NOMO-1 treated with DMSO at 0.1 percent for 48 hours (cell line): ENCODE results near the gene LGR6.
"Not testable (repeated sequence)": the region's sequence is repeated elsewhere in the genome, so short reads cannot be mapped to it uniquely, and the experiment has no call there.

Experiments
- DNase-seq: peaks from one replicate; lab custom pipeline; 2025; ENCODE audit not compliant: unreplicated experiment; lab: John Stamatoyannopoulos, UW

LGR6 gene

DNA sequence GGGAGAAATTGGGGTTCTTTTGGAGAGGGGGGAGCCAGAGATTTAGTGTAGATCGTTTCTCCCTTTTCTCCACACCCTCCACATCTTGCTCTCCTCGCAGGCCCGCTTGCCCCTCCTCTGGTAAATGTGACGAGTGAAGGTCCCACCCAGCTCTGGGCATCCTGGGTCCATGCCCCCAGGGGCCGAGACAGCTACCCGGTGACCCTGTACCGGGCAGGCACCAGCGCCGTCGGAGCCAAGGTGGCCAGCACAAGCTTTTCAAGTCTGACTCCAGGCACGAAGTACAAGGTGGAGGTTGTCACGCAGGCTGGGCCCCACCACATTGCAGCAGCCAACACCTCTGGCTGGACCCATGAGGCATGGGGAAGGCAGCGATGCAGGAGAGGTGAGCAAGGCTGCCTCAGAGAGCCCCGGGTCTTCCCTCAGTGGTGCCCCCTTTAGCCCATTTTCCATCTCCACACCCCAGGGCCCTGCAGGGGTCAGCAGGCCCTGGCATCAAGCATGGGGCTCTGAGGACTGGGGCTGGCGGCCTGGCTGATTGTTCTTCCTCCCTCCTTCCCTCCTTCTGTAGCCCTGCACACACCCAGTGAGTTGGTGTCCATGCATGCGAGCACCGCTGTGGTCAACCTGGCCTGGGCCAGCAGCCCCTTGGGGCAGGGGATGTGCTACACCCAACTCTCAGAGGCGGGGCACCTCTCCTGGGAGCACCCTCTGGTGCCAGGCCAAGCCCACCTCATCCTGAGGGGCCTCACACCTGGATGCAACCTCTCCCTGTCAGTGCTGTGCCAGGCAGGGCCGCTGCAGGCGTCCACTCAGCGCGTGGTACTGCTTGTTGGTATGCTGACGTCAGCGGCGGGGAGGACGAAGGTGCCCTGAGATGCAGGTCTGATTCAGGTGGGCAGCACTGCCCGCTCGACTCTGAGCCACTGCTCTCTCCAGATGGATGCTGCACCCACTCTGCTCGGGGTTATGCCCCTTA, 16.4 kb upstream of the LGR6 start:
- DNase-seq, result no peak

DNA sequence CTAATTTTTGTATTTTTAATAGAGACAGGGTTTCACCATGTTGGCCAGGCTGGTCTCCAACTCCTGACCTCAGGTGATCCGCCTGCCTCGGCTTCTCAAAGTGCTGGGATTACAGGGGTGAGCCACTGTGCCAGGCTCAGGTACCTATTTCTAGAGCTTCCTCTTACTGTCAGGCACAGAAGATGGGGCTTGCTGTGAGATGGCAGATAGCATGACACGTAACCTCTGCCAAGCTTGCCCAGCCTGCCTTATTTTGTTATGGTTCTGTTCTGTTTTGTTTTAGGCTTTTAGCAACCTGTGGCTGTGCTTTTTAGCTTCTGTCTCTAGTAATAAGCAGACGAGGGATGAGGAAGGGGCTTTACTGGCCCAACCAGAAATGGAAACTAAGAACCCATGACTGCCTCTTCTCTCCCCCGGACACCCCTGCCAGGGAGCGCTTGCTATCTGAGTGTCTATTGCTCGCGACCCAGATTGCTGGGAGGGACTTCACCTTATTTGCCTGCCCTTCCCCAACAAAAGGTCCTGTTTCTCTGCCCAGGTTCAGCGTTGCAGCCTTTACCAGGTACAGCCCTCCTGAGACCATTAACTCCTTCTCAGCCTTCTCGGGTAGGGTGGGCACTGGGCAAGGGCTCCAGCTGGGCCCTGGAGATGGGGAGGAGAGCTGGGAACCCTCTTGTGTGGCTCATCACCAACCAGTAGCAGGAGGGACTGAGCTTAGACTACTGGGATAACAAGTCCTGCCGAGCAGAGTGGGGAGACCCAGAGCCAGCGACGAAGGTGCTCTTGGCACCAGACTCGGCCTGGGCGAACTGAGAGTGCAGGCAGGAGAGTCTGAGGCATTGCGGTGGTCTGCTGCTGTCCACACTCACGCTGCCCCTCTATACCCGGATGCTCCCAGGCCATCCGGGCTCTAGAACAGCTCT, 13.5 kb upstream of the LGR6 start:
- no peak for DNase-seq

DNA sequence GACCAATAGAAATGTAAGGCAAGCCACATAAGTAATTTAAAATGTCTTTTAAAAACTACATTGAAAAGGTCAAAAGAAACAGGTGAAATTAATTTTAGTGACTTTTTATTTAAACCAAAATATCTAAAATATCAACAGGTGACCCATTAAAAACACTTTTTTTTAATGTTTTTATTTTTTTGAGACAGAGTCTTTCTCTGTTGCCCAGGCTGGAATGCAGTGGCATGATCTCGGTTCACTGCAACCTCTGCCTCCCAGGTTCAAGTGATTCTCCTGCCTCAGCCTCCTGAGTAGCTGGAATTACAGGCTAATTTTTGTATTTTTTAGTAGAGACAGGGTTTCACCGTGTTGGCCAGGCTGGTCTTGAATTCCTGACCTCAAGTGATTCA, 12.9 kb upstream of the LGR6 start:
- not testable (repeated sequence) for DNase-seq

DNA sequence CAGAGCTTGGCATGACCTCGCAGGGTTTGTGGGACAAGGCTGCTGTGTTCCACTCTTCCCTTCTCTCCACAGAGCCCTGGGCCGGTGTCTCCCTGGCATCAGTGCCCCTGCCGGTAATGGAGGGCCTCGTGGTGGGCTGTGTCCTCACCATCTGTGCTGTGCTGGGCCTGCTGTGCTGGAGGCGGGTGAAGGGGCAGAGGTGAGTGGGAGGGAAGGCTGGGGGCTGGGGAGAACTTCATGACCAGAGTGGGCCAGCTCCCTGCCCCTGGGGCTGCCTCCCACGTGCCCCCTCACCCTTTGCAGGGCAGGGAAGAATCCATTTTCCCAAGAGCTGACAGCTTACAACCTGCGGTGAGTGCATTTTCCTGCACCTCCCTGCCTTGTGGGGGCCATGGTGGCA, 12.0 kb upstream of the LGR6 start:
- DNase-seq, result no peak

DNA sequence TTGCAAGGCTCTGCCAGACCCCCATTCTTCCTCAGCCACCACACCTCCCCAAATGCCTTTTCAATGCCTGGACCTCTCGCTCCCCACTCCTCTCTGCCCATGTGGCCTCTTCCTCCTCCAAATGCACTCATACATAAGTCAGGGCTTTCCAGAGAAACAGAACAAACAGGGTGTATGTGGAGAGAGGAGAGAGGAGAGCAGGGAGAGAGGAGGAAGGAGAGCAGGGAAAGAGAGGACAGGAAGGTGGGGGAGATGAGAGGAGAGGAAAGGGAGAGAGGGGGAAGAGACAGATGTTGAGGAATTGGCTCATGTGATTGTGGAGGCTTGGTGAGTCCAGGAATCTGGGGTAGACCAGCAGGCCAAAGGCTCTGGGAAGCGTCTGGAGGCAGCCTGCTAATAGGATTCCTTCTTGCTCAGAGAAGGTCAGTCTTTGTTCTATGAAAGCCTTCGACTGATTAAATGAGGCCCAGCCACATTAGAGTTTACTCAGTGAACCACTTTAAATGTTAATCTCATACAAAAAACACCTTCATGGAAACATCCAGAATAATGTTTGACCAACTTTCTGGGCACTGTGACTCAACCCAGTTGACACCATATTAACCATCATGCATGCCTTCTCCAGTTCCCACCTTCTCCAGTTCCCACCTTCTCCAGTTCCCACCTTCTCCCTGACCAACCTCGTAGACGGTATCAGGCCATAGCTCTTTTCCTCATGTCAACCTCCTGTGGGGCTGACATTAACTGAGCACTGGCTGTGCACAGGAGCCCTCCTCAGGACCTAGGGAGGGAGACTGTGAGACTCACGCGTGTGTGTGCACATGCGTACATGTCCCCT, 11.3 kb upstream of the LGR6 start:
- no peak for DNase-seq

DNA sequence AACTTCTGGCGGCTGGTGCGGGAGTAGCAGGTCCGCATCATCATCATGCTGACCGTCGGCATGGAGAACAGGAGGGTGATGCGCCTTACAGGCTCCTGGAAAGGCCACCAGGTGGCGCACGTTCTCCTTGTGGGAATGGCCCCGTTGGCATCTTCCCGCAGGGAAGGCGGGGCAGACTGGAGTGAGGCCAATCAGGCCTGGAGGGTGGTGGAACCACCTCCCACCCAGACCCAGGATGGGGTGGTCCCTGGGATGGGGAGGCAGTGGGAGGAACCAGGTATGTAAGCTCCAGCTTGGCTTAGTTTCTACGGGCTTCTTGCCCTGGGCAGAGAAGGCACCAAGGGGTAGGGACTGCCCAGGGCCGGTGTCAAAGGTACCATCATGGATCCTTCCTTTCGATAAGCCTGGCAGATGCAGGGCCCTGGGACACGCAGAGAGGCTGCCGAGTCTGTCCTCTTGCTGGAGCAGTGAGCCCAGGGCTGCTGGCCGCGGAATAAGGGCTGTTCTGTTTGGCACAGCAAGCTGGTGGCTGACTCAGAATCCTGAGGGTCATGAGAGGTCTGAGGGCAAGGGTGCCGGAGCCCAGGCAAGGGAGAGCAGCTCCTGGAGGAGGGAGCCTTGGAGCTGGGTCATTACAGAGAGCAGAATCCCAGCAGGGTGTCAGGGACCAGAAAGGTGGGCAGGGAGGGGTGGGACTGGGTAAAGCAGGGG, 8.7 kb upstream of the LGR6 start:
- DNase-seq, result peak; percentile 63

DNA sequence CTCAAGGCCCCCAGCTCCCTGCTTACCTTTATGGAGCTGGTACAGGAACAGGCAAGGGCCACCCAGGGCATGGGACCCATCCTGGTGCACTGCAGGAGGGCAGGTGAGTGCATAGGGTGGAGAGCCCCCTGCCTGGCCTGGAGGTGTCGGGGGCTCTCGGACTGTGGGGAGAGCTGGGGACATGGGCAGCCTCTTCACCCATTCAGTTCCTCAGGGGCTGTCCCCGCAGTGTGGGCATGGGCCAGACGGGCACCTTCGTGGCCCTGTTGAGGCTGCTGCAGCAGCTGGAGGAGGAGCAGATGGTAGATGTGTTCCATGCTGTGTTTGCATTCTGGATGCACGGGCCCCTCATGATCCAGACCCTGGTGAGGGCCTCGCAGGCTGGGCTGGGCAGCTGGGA, 7.3 kb upstream of the LGR6 start:
- DNase-seq, result no peak

DNA sequence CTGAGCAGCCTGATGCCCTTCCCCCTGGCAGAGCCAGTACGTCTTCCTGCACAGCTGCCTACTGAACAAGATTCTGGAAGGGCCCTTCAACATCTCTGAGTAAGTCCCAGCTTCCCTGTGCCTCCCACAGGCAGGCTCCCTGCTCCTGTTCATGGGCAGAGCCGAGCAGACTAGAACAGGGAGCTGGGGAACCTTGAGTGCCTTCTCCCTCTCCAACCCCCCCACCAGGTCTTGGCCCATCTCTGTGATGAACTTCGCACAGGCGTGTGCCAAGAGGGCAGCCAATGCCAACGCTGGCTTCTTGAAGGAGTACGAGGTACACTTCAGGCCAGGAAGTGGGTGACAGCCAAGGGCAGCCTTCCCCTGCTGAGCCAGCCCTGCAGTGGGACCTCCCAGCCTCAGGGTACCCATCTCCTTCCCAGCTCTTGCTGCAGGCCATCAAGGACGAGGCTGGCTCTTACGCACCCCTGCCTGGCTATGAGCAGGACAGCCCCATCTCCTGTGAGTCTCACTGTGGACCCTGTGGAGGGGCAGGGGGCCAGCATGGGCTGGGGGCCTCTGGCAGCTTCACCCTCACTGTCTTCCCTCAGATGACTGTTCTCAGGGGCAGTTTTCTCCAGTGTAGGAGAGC, 6.4 kb upstream of the LGR6 start:
- no peak for DNase-seq

DNA sequence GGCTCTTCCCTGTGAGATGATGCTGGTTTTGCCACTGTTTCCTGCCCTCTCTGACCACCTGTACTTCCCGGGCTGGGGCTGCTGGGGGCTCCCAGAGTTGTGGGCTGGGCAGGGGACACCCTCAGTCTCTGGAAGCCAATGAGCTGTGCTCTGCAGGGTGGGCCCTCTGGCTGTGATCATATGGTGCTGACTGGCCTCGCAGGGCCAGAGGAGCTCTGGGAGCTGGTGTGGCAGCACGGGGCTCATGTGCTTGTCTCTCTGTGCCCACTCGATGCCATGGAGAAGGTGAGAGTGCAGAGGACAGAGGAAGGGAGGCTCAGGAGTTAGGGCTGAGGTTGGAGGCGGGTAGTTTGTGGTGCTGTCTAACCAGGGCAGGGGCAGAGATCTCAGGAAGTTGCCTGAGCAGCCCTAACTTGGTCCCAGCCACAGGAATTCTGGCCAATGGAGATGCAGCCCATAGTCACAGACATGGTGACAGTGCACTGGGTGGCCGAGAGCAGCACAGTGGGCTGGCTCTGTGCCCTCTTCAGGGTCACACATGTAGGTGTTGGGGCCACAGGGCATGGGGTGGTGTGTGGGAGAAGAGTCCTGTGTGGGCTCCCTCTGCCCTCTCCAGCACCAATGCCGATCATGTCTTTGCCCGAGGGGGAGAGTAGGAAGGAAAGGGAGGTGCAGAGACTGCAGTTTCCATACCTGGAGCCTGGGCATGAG, 5.7 kb upstream of the LGR6 start:
- DNase-seq, result no peak

DNA sequence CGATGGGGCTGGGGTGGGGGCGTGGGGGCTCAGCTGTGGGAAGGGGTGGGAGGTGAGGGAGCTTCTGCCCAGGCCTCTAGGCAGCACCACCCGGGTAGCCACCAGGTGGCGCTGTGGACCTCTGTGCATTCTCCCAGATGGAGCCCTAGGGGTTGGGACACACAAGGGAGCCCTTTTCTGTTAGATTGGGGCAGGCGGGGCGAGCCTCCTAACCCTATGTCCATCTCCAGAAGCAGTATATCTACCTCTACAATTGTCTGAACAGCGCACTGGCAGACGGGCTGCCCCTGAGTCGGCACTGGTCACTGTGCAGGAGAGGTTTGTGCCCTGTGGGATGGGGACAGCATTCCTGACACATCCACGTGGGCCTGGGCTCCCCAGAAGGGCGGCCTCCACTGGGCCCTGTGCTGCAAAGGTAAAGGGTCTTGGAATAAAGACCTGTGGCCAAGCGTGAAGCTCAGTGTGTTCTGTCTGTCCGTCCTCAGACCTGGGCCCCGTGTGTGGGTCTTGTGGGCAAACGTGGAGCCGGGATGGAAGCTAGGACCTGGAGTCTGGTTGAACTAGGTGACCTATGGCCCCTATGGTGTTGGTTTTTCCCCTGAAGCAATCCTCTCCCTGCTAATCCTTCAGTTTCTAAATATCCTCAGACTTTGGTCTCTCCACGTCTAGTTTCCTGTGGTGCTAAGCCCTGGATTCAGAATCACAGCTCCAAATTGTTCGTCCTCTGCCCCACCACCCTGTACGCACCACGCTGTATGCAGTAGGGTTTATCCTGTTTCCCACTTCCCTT, 4.4 kb upstream of the LGR6 start:
- peak; percentile 34 for DNase-seq

DNA sequence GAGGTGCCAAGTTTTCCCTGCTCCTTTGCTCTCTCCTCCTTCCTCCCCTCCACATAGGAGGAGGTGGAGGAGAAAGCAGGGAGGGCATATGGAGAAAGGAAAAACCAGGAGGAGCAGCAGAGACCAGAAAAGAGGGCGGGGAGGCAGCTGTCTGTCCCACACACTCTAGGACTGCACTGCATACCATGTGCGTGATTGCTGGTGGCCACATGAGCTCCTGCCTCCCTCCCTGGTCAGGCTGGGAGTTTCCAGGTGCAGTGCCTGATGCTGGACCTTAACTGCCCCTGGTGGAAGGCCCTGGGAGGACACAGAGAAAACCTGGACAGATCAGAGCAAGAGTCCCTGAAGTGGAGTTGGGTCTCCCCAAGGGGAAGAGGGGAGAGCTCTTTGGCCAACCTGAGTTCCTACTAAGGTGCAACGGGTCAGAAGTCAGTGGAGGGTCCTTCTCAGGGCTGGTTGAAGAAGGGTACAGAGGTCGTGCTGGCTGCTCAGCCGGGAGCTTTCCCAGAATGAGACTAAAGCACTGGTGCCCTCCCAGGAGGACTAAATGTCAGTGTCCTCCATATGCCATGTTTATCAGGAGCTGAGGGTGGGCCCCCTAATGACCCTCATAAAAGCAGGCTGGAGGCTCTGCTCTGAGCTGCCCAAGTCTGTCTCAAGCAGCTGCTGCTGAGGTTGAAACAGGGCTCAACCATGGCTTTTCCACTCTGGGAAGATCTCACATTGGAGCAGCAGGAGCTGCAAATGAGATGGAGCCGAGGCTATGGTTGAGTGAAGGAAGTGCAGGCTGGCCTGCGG, 3.5 kb upstream of the LGR6 start:
- no peak for DNase-seq

DNA sequence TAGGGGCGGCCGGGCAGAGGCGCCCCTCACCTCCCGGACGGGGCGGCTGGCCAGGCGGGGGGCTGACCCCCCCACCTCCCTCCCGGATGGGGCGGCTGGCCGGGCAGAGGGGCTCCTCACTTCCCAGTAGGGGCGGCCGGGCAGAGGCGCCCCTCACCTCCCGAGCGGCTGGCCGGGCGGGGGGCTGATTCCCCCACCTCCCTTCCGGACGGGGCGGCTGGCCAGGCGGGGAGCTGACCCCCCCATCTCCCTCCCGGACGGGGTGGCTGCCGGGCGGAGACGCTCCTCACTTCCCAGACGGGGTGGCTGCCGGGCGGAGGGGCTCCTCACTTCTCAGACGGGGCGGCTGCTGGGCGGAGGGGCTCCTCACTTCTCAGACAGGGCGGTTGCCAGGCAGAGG, 2.2 kb upstream of the LGR6 start:
- not testable (repeated sequence) for DNase-seq

DNA sequence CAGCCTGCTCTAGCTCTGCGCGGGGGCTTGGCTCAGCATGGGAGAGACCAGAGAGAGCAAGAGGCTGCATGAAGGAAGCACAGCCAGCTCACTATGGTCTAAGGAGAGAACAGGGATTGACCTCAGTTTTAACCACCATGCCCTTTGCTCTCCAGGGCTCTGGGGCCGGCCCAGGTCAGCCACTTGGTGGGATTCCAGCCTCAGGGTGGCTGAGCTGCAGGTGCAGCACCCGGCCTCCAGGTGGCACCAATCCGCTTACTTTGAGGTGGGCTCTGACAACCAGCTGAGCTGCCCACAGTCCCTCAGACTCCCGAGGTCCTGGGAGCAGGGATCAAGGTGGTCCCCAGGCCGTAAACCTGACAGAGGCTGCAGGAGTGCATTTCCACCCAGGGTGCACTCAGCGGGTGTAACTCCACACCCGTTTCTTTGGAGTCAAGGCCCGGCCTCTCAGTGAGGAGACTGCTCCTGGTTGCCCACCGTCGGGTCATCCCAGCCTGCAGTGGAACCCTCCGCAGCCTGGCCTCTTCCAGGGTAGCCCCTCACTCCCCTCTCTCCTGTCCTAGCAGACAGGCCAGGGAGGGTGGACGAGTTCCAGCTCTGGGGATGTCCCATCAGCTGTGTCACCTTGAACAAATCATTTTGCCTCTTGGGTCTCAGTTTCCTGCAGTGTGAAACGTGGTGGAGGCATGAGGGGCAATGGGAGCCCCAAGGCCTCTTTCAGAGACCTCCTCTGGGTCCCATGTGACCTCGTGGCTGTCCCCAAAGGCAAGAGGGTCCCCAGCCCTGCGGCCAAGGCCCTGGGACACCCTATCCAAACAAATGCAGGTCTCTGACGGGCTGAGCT, 607 bp upstream of the LGR6 start:
- peak; percentile 22 for DNase-seq

DNA sequence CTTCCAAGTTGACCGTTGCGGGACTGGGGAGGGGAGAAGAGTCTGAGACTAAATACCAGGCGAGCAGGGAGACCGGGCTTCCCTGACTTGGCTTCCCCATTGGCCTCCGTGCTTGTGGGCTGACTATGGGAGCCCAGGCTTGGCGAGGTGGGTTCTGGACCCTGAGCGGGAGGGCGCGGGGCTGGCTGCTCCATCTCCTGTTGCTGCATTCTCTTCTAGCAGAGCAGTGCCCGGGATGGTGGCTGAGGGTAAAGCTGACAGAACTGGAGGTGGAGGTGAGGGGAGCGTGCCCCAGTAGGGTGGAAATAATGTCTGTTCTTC, 689 bp downstream of the LGR6 start:
- no peak for DNase-seq

DNA sequence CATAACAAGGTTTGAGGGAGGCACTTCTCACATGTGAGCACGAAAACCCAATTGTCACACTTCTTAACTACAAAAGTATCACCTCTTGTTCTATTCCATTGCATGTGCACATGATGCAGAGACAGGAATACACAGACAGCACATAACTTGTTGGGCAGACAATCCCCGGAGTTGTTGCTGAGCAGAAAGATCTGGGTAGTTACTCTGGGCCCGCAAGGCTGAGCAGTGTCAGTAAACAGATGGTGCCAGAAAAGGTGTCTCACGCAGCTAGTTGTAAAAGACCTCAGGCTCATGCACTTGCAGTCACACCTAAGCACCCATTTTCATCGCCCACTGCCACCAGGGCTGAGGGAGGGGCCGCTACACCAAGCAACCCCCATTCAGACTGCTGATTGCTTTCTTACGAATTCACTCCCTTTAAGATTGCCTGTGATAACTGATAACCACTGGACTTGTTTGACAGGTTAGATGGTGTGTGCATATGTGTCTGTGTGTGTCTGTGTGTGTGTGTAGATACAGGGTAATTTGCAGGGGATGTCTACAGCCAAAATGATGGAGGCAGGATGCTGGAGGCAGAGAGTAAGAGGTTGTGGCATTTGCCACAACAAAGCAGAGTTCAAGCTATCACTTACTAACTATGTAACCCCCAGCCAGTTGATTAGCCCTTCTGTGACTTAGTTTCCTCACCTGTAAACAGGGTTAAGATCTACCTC, 4.2 kb downstream of the LGR6 start:
- DNase-seq, result no peak

DNA sequence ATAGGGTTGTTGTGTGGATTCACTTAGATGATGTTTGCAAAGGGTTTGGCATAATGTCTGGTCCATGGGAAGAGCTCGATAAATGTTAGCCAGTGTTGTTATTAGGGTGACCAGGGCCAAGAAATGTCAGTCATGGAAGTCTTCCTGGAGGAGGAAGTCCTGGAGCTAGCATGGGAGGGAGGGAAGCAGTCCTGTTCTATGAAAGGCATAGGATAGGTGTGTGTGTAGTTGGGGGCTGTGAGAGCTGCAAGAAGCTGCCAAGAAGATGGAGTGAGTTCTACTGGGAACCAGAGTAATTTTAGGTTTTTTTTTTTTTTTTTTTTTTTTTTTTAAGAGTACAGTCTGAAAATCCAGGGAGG, 4.7 kb downstream of the LGR6 start:
- DNase-seq, result no peak
